H1 (cell line): Measurements from ENCODE around the gene SSR2. TPM values are rescaled to one million over a fixed set of nuclear protein-coding genes. Genes with fewer than 3 reads are reported as not detected.

Source experiments
- CTCF ChIA-PET: fragments of 300-600 bp; sonication (Branson Sonifier 250); formaldehyde crosslinking; loops from one replicate; lab custom pipeline; 2021; ENCODE audit not compliant: partially characterized antibody; lab: Charles Lee
- POLR2A ChIA-PET: fragments of 300-600 bp; sonication (Branson Sonifier 250); formaldehyde crosslinking; loops from one replicate; lab custom pipeline; 2021; ENCODE audit warnings: inconsistent platforms; ENCODE audit not compliant: partially characterized antibody; lab: Charles Lee
- DNase-seq, 2 experiments: peaks; one replicate each; pipeline versions ENCODE4 v3.0.0 to v3.0.0-alpha.2; 2010 to 2022; ENCODE audit warnings: low spot score in 2 of 2, low read depth in 1 of 2, mixed read lengths in 1 of 2
- FAIRE-seq: peaks from 2 replicates; lab custom pipeline; 2011; peaks lifted over from hg19 to GRCh38; lab: Jason Lieb, UNC
- H2AFZ ChIP-seq: 2 replicates; pipeline ENCODE4 v1.8.1; 2012; ENCODE audit warnings: low read length, inconsistent platforms
- H2AK5ac ChIP-seq: 2 replicates; pipeline ENCODE4 v1.6.1; 2013; ENCODE audit warnings: low read depth, low read length
- H2BK120ac ChIP-seq: replicated peaks from 2 replicates; pipeline ENCODE3; 2013; ENCODE audit warnings: low read depth, low read length, inconsistent platforms
- H2BK12ac ChIP-seq: 2 replicates; pipeline ENCODE4 v1.6.1; 2013; ENCODE audit warnings: low read depth, low read length
- H2BK15ac ChIP-seq: 2 replicates; pipeline ENCODE4 v1.6.1; 2013; ENCODE audit warnings: low read length
- H2BK20ac ChIP-seq: 2 replicates; pipeline ENCODE4 v1.6.1; 2013; ENCODE audit warnings: low read length
- H2BK5ac ChIP-seq: 2 replicates; pipeline ENCODE4 v1.6.1; 2013; ENCODE audit warnings: low read depth, low read length
- H3K14ac ChIP-seq: 2 replicates; pipeline ENCODE4 v1.6.1; 2013; ENCODE audit warnings: inconsistent platforms; ENCODE audit not compliant: insufficient read length
- H3K18ac ChIP-seq: 2 replicates; pipeline ENCODE4 v1.6.1; 2013; ENCODE audit warnings: low read length; ENCODE audit errors: extremely low read depth
- H3K23ac ChIP-seq: 2 replicates; pipeline ENCODE4 v1.6.1; 2013; ENCODE audit warnings: inconsistent platforms; ENCODE audit not compliant: insufficient read length
- H3K23me2 ChIP-seq: 2 replicates; pipeline ENCODE4 v1.6.1; 2013; ENCODE audit warnings: low read depth, low read length
- H3K27ac ChIP-seq: 2 replicates; pipeline ENCODE4 v1.6.1; 2011; ENCODE audit warnings: low read depth, low read length, inconsistent platforms
- H3K27me3 ChIP-seq, 4 experiments: replicated peaks in 1 of 4; 1 replicate in 1 of 4; 2 replicates in 3 of 4; pipeline versions ENCODE4 v1.6.1 to v1.8.1; 2011 to 2013; ENCODE audit warnings: low read length in 3 of 4, mild to moderate bottlenecking in 3 of 4, inconsistent platforms in 2 of 4, mixed read lengths in 2 of 4, moderate library complexity in 1 of 4; ENCODE audit not compliant: control insufficient read depth in 3 of 4, insufficient read depth in 3 of 4; ENCODE audit errors: extremely low read depth in 1 of 4
- H3K36me3 ChIP-seq, 4 experiments: 2 replicates each; pipeline versions ENCODE4 v1.6.1 to v1.8.1; 2011 to 2013; ENCODE audit warnings: mild to moderate bottlenecking in 4 of 4, low read length in 3 of 4, moderate library complexity in 2 of 4, control low read depth in 1 of 4, inconsistent platforms in 1 of 4; ENCODE audit not compliant: insufficient read depth in 4 of 4, control insufficient read depth in 2 of 4
- H3K4ac ChIP-seq: replicated peaks from 2 replicates; pipeline ENCODE3; 2013; ENCODE audit warnings: low read length, low read depth, mixed read lengths, inconsistent platforms; ENCODE audit not compliant: insufficient read length
- H3K4me1 ChIP-seq, 4 experiments: replicated peaks in 1 of 4; 1 replicate in 1 of 4; 2 replicates in 3 of 4; pipeline versions ENCODE4 v1.6.1 to v1.8.1; 2011 to 2013; ENCODE audit warnings: low read length in 3 of 4, inconsistent platforms in 2 of 4, mixed read lengths in 1 of 4; ENCODE audit not compliant: insufficient read depth in 4 of 4, control insufficient read depth in 3 of 4
- H3K4me2 ChIP-seq, 2 experiments: 2 replicates each; pipeline versions ENCODE4 v1.6.1 to v1.8.1; 2011 to 2013; ENCODE audit warnings: low read depth in 2 of 2, low read length in 2 of 2, control low read depth in 1 of 2, inconsistent platforms in 1 of 2, mild to moderate bottlenecking in 1 of 2; ENCODE audit not compliant: insufficient read depth in 1 of 2
- H3K4me3 ChIP-seq, 4 experiments: fragments of 200-600, 300-600 bp in 1 of 4; sonication (generic), shearing (Covaris generic), sonication (Bioruptor Twin) in 1 of 4; 2 replicates each; pipeline versions ENCODE4 v1.5.1 to v1.8.1; 2011 to 2016; ENCODE audit warnings: low read length in 4 of 4, low read depth in 3 of 4, control low read depth in 2 of 4, inconsistent platforms in 2 of 4, mild to moderate bottlenecking in 2 of 4, mixed read lengths in 1 of 4, moderate library complexity in 1 of 4; ENCODE audit not compliant: insufficient read depth in 2 of 4; ENCODE audit errors: extremely low read depth in 1 of 4
- H3K56ac ChIP-seq: replicated peaks from 2 replicates; pipeline ENCODE3; 2013; ENCODE audit warnings: low read depth, mild to moderate bottlenecking, mixed read lengths, low read length, inconsistent platforms; ENCODE audit not compliant: insufficient read length
- H3K79me1 ChIP-seq: 2 replicates; pipeline ENCODE4 v1.6.1; 2013; ENCODE audit warnings: low read depth, low read length, control low read depth
- H3K79me2 ChIP-seq, 2 experiments: 2 replicates each; pipeline versions ENCODE4 v1.6.1 to v1.8.1; 2012 to 2013; ENCODE audit warnings: low read length in 2 of 2, mild to moderate bottlenecking in 2 of 2, inconsistent platforms in 1 of 2; ENCODE audit not compliant: insufficient read depth in 2 of 2, control insufficient read depth in 1 of 2
- H3K9ac ChIP-seq, 4 experiments: replicated peaks in 1 of 4; 1 replicate in 1 of 4; 2 replicates in 3 of 4; pipeline versions ENCODE4 v1.6.1 to v1.8.1; 2011 to 2013; ENCODE audit warnings: low read depth in 3 of 4, low read length in 3 of 4, control low read depth in 2 of 4, mild to moderate bottlenecking in 2 of 4, moderate library complexity in 2 of 4, inconsistent platforms in 1 of 4; ENCODE audit errors: extremely low read depth in 1 of 4
- H3K9me3 ChIP-seq, 2 experiments: 2 replicates each; pipeline versions ENCODE4 v1.6.1 to v1.8.1; 2012 to 2013; ENCODE audit warnings: mild to moderate bottlenecking in 2 of 2, moderate library complexity in 2 of 2, control low read depth in 1 of 2, inconsistent platforms in 1 of 2, low read depth in 1 of 2, low read length in 1 of 2, mixed read lengths in 1 of 2; ENCODE audit not compliant: insufficient read depth in 2 of 2
- H4K20me1 ChIP-seq, 2 experiments: replicated peaks in 1 of 2; 2 replicates each; pipeline versions ENCODE3 to v1.8.1; 2011 to 2013; ENCODE audit warnings: inconsistent platforms in 2 of 2, low read length in 2 of 2, mild to moderate bottlenecking in 1 of 2; ENCODE audit not compliant: insufficient read depth in 2 of 2, control insufficient read depth in 1 of 2
- H4K5ac ChIP-seq: 2 replicates; pipeline ENCODE4 v1.6.1; 2013; ENCODE audit warnings: low read length, low read depth, mixed read lengths, inconsistent platforms; ENCODE audit not compliant: insufficient read length
- H4K8ac ChIP-seq: 2 replicates; pipeline ENCODE4 v1.8.0; 2013; ENCODE audit warnings: mild to moderate bottlenecking, moderate library complexity, low read length, inconsistent platforms; ENCODE audit not compliant: insufficient read depth; ENCODE audit errors: extremely low read depth
- H4K91ac ChIP-seq: replicated peaks from 2 replicates; pipeline ENCODE3; 2013; ENCODE audit warnings: low read length, mixed read lengths, inconsistent platforms; ENCODE audit not compliant: insufficient read length
- EGR1 ChIP-seq: IDR thresholded peaks from 2 replicates; pipeline ENCODE4 v1.6.1; 2011; ENCODE audit warnings: low read depth, low read length, borderline replicate concordance
- FOSL1 ChIP-seq: IDR thresholded peaks from 2 replicates; pipeline ENCODE4 v1.6.1; 2011; ENCODE audit warnings: mild to moderate bottlenecking, low read depth, low read length, moderate library complexity; ENCODE audit not compliant: insufficient read depth
- GTF2F1 ChIP-seq: IDR thresholded peaks from 2 replicates; pipeline ENCODE4 v1.6.1; 2012; ENCODE audit warnings: low read depth, low read length, improper control_type of control experiment, borderline replicate concordance
- JUND ChIP-seq: IDR thresholded peaks from 2 replicates; pipeline ENCODE4 v1.6.1; 2011; ENCODE audit warnings: mild to moderate bottlenecking, improper control_type of control experiment, low read length
- NRF1 ChIP-seq: IDR thresholded peaks from 2 replicates; pipeline ENCODE4 v1.6.1; 2011; ENCODE audit warnings: mild to moderate bottlenecking, low read depth, low read length, improper control_type of control experiment
- RAD21 ChIP-seq, 2 experiments: IDR thresholded peaks in 1 of 2; conservative IDR thresholded peaks in 1 of 2; 2 replicates each; pipeline ENCODE4 v1.6.1; 2011; ENCODE audit warnings: low read depth in 2 of 2, low read length in 2 of 2, improper control_type of control experiment in 1 of 2, inconsistent platforms in 1 of 2, mild to moderate bottlenecking in 1 of 2, moderate library complexity in 1 of 2
- RXRA ChIP-seq: IDR thresholded peaks from 2 replicates; pipeline ENCODE4 v1.6.1; 2011; ENCODE audit warnings: low read depth, mild to moderate bottlenecking, low read length, moderate library complexity; ENCODE audit not compliant: insufficient read depth
- SRF ChIP-seq: IDR thresholded peaks from 2 replicates; pipeline ENCODE4 v1.6.1; 2011; ENCODE audit warnings: mild to moderate bottlenecking, low read depth, low read length, moderate library complexity
- TAF7 ChIP-seq: optimal IDR thresholded peaks from 2 replicates; pipeline ENCODE3; 2011; ENCODE audit warnings: low read depth, mild to moderate bottlenecking, inconsistent platforms, low read length, moderate library complexity, borderline replicate concordance
- YY1 ChIP-seq: IDR thresholded peaks from 2 replicates; pipeline ENCODE4 v1.6.1; 2011; ENCODE audit warnings: low read depth, mild to moderate bottlenecking, low read length
- WGBS, 2 experiments: shearing (Covaris generic) in 1 of 2; methylation state at CpG; one replicate each; pipeline versions ENCODE4 v1.1.6 to v1.1.7; 2013 to 2015; ENCODE audit warnings: low lambda C conversion rate in 2 of 2, mixed read lengths in 2 of 2, inconsistent platforms in 1 of 2, low coverage in 1 of 2, missing lambda C conversion rate in 1 of 2; ENCODE audit not compliant: insufficient replicate concordance in 2 of 2, insufficient coverage in 1 of 2, insufficient read length in 1 of 2; ENCODE audit errors: extremely low coverage in 1 of 2, missing lambda C conversion rate in 1 of 2; 5-methylcytosine and 5-hydroxymethylcytosine counted together
- polyA plus RNA-seq, 7 experiments: library from polyadenylated mRNA; depleted of rRNA in 3 of 7; stranded (reverse) in 5 of 7; unstranded in 2 of 7; fragments of >200 nt in 5 of 7; fragments of 200-250 nt in 2 of 7; gene quantifications; 1 replicate in 5 of 7; 2 replicates in 1 of 7; 4 replicates in 1 of 7; pipeline versions ENCODE4 v1.2.1 to v1.2.3, GENCODE V29; 2011 to 2013; ENCODE audit warnings: missing spikeins in 2 of 7, mixed read lengths in 2 of 7
- total RNA-seq: library from RNA; stranded (reverse); fragmentation: NEBNext Ultra II Directional; extraction: Animal tissue kit (Norgen Biotek cat#: 25700); gene quantifications from 2 replicates; pipeline ENCODE4 v1.2.1, GENCODE V29; 2021
- TF ChIP-seq, protein P1 (sequence below): IDR thresholded peaks from 2 replicates; pipeline ENCODE4 v1.6.1; 2012; ENCODE audit warnings: inconsistent platforms
- TF ChIP-seq, protein P2 (sequence below): IDR thresholded peaks from 2 replicates; pipeline ENCODE4 v1.6.1; 2012; ENCODE audit warnings: inconsistent platforms

Gene SSR2
- total and polyA plus RNA-seq, 2 of the 8 experiments (the other 6 are each of a cell fraction or from before 2014, with no cell fraction given) = 190 to 648 TPM

DNA sequence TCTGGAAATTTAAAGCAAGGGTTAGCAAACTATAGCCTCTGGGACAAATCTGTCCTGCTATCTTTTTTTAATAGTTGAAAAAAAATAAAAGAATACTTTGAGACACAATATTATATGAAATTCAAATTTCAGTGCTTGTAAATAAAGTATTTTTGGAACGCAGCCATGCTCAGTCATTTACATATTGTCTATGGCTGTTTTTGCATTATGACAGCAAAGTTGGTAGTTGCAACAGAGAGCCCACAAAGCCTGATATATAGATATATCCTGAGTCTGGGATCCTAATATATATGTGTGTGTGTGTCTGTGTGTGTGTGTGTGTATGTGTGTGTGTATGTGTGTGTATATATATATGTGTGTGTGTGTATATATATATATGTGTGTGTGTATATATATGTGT is 20.8 kb downstream of the SSR2 start:
- Histone ChIP-seq H4K91ac (no peak overlapping the region), H3K9me3 (no peaks in the 10 kb centered on the region), H3K18ac (no peak overlapping the region), H3K79me1 (no peaks in the 10 kb centered on the region; the same call in 1 of the 2 replicates), H2BK5ac (no peak overlapping the region), H3K27ac (no peak overlapping the region), H2AK5ac (no peak overlapping the region), H3K4me1 (peaks cover 0 to 4% (median 0%) of the 10 kb centered on the region in 4 experiments; a peak in 2 of 7 replicates), H3K23me2 (no peaks in the 10 kb centered on the region), H3K36me3 (no peaks in the 10 kb centered on the region), H3K14ac (no peak overlapping the region), H4K20me1 (no peaks in the 10 kb centered on the region), H2BK15ac (no peak overlapping the region), H3K4me2 (no peak overlapping the region), H3K9ac (no peak overlapping the region), H3K4me3 (no peak overlapping the region), H2BK12ac (no peak overlapping the region), H2BK120ac (no peak overlapping the region), H3K4ac (no peak overlapping the region), H4K5ac (no peak overlapping the region), H3K79me2 (no peaks in the 10 kb centered on the region), H2BK20ac (no peak overlapping the region), H3K23ac (no peak overlapping the region), H4K8ac (no peak overlapping the region), H3K27me3 (no peaks in the 10 kb centered on the region), H3K56ac (no peak overlapping the region), H2AFZ (no peak overlapping the region)
- ChIA-PET POLR2A (interaction anchor here (0.9 kb wide), 1 partner anchor 15 kb away, joined by 3 read pairs; no protein-coding TSS in a partner anchor), CTCF (interaction anchor here (0.6 to 9.3 kb wide), 5 partner anchors 10 to 104 kb away, joined by 4 to 77 read pairs (median 10); partner anchors contain the start of gene SSR2)
- TF ChIP-seq SRF (no peak), RXRA (no peak), TAF7 (no peak), EGR1 (no peak), JUND (no peak), NRF1 (no peak), FOSL1 (no peak), RAD21 (IDR thresholded peaks at IDR 0.05 in 1 of 2, conservative IDR thresholded peaks at IDR 0.05 in 1 of 2; ENCODE audit: low read depth in 2 of 2, low read length in 2 of 2) (no peak), YY1 (no peak), GTF2F1 (no peak)
- TF ChIP-seq, protein P1, sequence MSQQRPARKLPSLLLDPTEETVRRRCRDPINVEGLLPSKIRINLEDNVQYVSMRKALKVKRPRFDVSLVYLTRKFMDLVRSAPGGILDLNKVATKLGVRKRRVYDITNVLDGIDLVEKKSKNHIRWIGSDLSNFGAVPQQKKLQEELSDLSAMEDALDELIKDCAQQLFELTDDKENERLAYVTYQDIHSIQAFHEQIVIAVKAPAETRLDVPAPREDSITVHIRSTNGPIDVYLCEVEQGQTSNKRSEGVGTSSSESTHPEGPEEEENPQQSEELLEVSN = no peak
- TF ChIP-seq, protein P2, sequence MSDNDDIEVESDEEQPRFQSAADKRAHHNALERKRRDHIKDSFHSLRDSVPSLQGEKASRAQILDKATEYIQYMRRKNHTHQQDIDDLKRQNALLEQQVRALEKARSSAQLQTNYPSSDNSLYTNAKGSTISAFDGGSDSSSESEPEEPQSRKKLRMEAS = no peak
- DNase-seq (no peak), FAIRE-seq (no peak)
- WGBS, 2 experiments = 96% methylated on average over 1 of the region's 1 CpG; no CpG with 5 or more reads in 1 of the 2 experiments
